HCT116 (cell line): ENCODE measurements around the gene STX1A. TPM values are rescaled to one million over a fixed set of nuclear protein-coding genes. Genes with fewer than 3 reads are reported as not detected.

Source experiments
- ATAC-seq: fragments of 200-7000 bp; cut with Tn5 transposase; 2 replicates; pipeline ENCODE4 v1.9.1; 2020; ENCODE audit warnings: mild to moderate bottlenecking, moderate library complexity
- BruUV-seq: library from RNA; stranded (reverse); fragments of 400-500 nt; replicated peaks from 2 replicates; lab custom pipeline; 2021; lab: Mats Ljungman, UMichigan
- CTCF ChIA-PET: fragments of 300-600 bp; sonication (Branson Sonifier 250); formaldehyde crosslinking; loops from one replicate; lab custom pipeline; 2021; ENCODE audit warnings: antibody characterized with exemption; lab: Charles Lee
- POLR2A ChIA-PET: fragments of 300-600, 350-600 bp; sonication (Branson Sonifier 250); formaldehyde crosslinking; loops from one replicate; lab custom pipeline; 2021; ENCODE audit warnings: antibody characterized with exemption; lab: Charles Lee
- RAD21 ChIA-PET, 2 experiments: fragments of 300-600 bp; sonication (Branson Sonifier 250); formaldehyde crosslinking; loops; one replicate each; lab custom pipeline; 2023; ENCODE audit warnings: low total read pairs in 2 of 2; ENCODE audit not compliant: uncharacterized antibody in 2 of 2, unreplicated experiment in 2 of 2, low non-redundant PET in 1 of 2; lab: Charles Lee
- DNase-seq: peaks from one replicate; pipeline ENCODE4 v3.0.0-alpha.2; 2010; ENCODE audit warnings: low read depth, low spot score
- H2AFZ ChIP-seq: fragments of 200-600 bp; shearing (Covaris generic), sonication (generic); 2 replicates; pipeline ENCODE4 v1.6.1; 2017; ENCODE audit warnings: low read depth, mixed run types, mixed read lengths, antibody characterized with exemption, low read length; ENCODE audit not compliant: poor library complexity, severe bottlenecking
- H3K27ac ChIP-seq: 2 replicates; pipeline ENCODE4 v1.5.1; 2012; ENCODE audit warnings: low read depth, low read length
- H3K27me3 ChIP-seq: fragments of 200-600 bp; sonication (generic); 2 replicates; pipeline ENCODE4 v1.6.1; 2016; ENCODE audit warnings: mixed run types, low read length, mixed read lengths; ENCODE audit not compliant: insufficient read depth
- H3K36me3 ChIP-seq, 2 experiments: fragments of 200-500 bp in 1 of 2; fragments of 200-600 bp in 1 of 2; sonication (Bioruptor generic) in 1 of 2; sonication (generic) in 1 of 2; 2 replicates each; pipeline versions ENCODE4 v1.5.1 to v1.6.1; 2014 to 2016; ENCODE audit warnings: low read length in 2 of 2, inconsistent platforms in 1 of 2, mixed read lengths in 1 of 2, mixed run types in 1 of 2; ENCODE audit not compliant: insufficient read depth in 2 of 2, control insufficient read depth in 1 of 2
- H3K4me1 ChIP-seq, 2 experiments: fragments of 200-600 bp in 1 of 2; sonication (generic) in 1 of 2; 2 replicates each; pipeline versions ENCODE4 v1.5.1 to v1.6.1; 2012 to 2017; ENCODE audit warnings: low read length in 2 of 2, inconsistent platforms in 1 of 2, mild to moderate bottlenecking in 1 of 2, mixed read lengths in 1 of 2, mixed run types in 1 of 2, moderate library complexity in 1 of 2; ENCODE audit not compliant: insufficient read depth in 2 of 2, control insufficient read depth in 1 of 2
- H3K4me2 ChIP-seq: fragments of 200-600 bp; sonication (generic); 2 replicates; pipeline ENCODE4 v1.6.1; 2017; ENCODE audit warnings: mixed run types, low read length, mixed read lengths
- H3K4me3 ChIP-seq, 2 experiments: fragments of 200-600 bp in 1 of 2; sonication (generic) in 1 of 2; replicated peaks in 1 of 2; 2 replicates each; pipeline ENCODE4 v1.5.1; 2011 to 2016; ENCODE audit warnings: low read length in 2 of 2, control low read depth in 1 of 2, low read depth in 1 of 2, mild to moderate bottlenecking in 1 of 2, mixed read lengths in 1 of 2, mixed run types in 1 of 2
- H3K79me2 ChIP-seq: fragments of 200-600 bp; sonication (generic); 2 replicates; pipeline ENCODE4 v1.6.1; 2017; ENCODE audit warnings: mild to moderate bottlenecking, mixed run types, low read length, moderate library complexity, mixed read lengths; ENCODE audit not compliant: insufficient read depth
- H3K9ac ChIP-seq: fragments of 200-600 bp; sonication (generic); 2 replicates; pipeline ENCODE4 v1.6.1; 2016; ENCODE audit warnings: low read length, mixed read lengths
- H3K9me2 ChIP-seq: fragments of 200-600 bp; sonication (generic), shearing (Covaris generic); 2 replicates; pipeline ENCODE4 v1.6.1; 2017; ENCODE audit warnings: mixed run types, mild to moderate bottlenecking, moderate library complexity; ENCODE audit not compliant: insufficient read depth
- H3K9me3 ChIP-seq, 2 experiments: fragments of 200-500 bp in 1 of 2; fragments of 200-600 bp in 1 of 2; sonication (Bioruptor generic) in 1 of 2; sonication (generic) in 1 of 2; 2 replicates each; pipeline ENCODE4 v1.6.1; 2014 to 2017; ENCODE audit warnings: low read length in 2 of 2, mixed read lengths in 2 of 2, inconsistent platforms in 1 of 2, low read depth in 1 of 2, mild to moderate bottlenecking in 1 of 2, mixed run types in 1 of 2, moderate library complexity in 1 of 2; ENCODE audit not compliant: control insufficient read depth in 1 of 2, insufficient read depth in 1 of 2
- H4K20me1 ChIP-seq: fragments of 200-600 bp; sonication (generic), shearing (Covaris generic); 2 replicates; pipeline ENCODE4 v1.6.1; 2017; ENCODE audit warnings: mixed run types, mild to moderate bottlenecking, moderate library complexity; ENCODE audit not compliant: insufficient read depth
- ATF3 ChIP-seq: IDR thresholded peaks from 2 replicates; pipeline ENCODE4 v1.6.1; 2012
- CBX3 ChIP-seq: IDR thresholded peaks from 2 replicates; pipeline ENCODE4 v1.6.1; 2012; ENCODE audit warnings: low read depth
- CTCF ChIP-seq, 3 experiments: fragments of 200-600 bp in 1 of 3; sonication (generic) in 1 of 3; IDR thresholded peaks in 2 of 3; conservative IDR thresholded peaks in 1 of 3; 2 replicates each; pipeline ENCODE4 v1.5.1; 2012 to 2017; ENCODE audit warnings: low read depth in 2 of 3, low read length in 2 of 3, antibody characterized with exemption in 1 of 3, borderline replicate concordance in 1 of 3, control low read depth in 1 of 3, mild to moderate bottlenecking in 1 of 3, mixed read lengths in 1 of 3, mixed run types in 1 of 3, moderate library complexity in 1 of 3; ENCODE audit not compliant: insufficient read depth in 1 of 3
- EGR1 ChIP-seq: IDR thresholded peaks from 2 replicates; pipeline ENCODE4 v1.6.1; 2012; ENCODE audit warnings: low read depth
- EZH2 ChIP-seq: fragments of 200-600 bp; sonication (generic); IDR thresholded peaks from 2 replicates; pipeline ENCODE4 v1.6.1; 2017; ENCODE audit warnings: antibody characterized with exemption, mixed run types
- EZH2phosphoT487 ChIP-seq: fragments of 200-600 bp; IDR thresholded peaks from 2 replicates; pipeline ENCODE4 v1.6.1; 2018; ENCODE audit warnings: antibody characterized with exemption, borderline replicate concordance
- FOSL1 ChIP-seq: IDR thresholded peaks from 2 replicates; pipeline ENCODE4 v1.6.1; 2012; ENCODE audit warnings: low read depth
- POLR2A ChIP-seq: IDR thresholded peaks from 2 replicates; pipeline ENCODE4 v1.7.0; 2011; ENCODE audit warnings: borderline replicate concordance; ENCODE audit not compliant: insufficient read depth, insufficient read length; ENCODE audit errors: extremely low read depth
- POLR2AphosphoS5 ChIP-seq: IDR thresholded peaks from 2 replicates; pipeline ENCODE4 v1.6.1; 2011; ENCODE audit warnings: mild to moderate bottlenecking, low read depth, low read length, moderate library complexity
- REST ChIP-seq: IDR thresholded peaks from 2 replicates; pipeline ENCODE4 v1.6.1; 2012; ENCODE audit warnings: low read depth
- SIN3A ChIP-seq: IDR thresholded peaks from 2 replicates; pipeline ENCODE4 v1.6.1; 2012; ENCODE audit warnings: low read depth
- SP1 ChIP-seq: IDR thresholded peaks from 2 replicates; pipeline ENCODE4 v1.6.1; 2012; ENCODE audit warnings: low read depth
- SRF ChIP-seq: IDR thresholded peaks from 2 replicates; pipeline ENCODE4 v1.6.1; 2012; ENCODE audit warnings: low read depth
- TCF7L2 ChIP-seq: IDR thresholded peaks from 2 replicates; pipeline ENCODE4 v1.7.0; 2011; ENCODE audit warnings: borderline replicate concordance, inconsistent platforms; ENCODE audit not compliant: insufficient read depth, insufficient read length; ENCODE audit errors: extremely low read depth
- YY1 ChIP-seq: IDR thresholded peaks from 2 replicates; pipeline ENCODE4 v1.6.1; 2011; ENCODE audit warnings: low read length, low read depth, moderate library complexity, mild to moderate bottlenecking; ENCODE audit not compliant: insufficient replicate concordance; ENCODE audit errors: extremely low read depth
- ZBTB33 ChIP-seq: IDR thresholded peaks from 2 replicates; pipeline ENCODE4 v1.6.1; 2011; ENCODE audit warnings: mild to moderate bottlenecking, low read length, moderate library complexity; ENCODE audit not compliant: insufficient replicate concordance; ENCODE audit errors: extremely low read depth
- ZFX ChIP-seq: fragments of 450-650 bp; IDR thresholded peaks from 2 replicates; pipeline ENCODE4 v1.6.1; 2017
- intact Hi-C: fragments of 100-400 bp; cut with micrococcal nuclease; formaldehyde crosslinking; loops from 2 replicates; pipeline ENCODE4 v1.10.0; 2022
- total RNA-seq: library from RNA; stranded (reverse); gene quantifications from one replicate; pipeline ENCODE4 v1.2.1, GENCODE V29; 2021; ENCODE audit not compliant: unreplicated experiment

Gene STX1A
- total RNA-seq, 1 experiment from 2014 or later, result 39.4 TPM

- Histone ChIP-seq H3K36me3 (peaks cover 40 to 66% of the 10 kb centered on the region in 2 experiments; a peak in 3 of 4 replicates), H3K27ac (0 out of 2 replicates have a peak overlapping the region, but pooled peaks have one; percentile 22)
- BruUV-seq, result no TSS peak
These were observed 19.4 kb downstream of the STX1A start for GRCh38 chr7:73700069-73700423.

More at GRCh38 chr7:73700069-73700423, 19.4 kb downstream of the STX1A start:
- no peaks in the 10 kb centered on the region for H3K27me3 ChIP-seq
- no peak overlapping the region for H3K4me2 ChIP-seq
- TF ChIP-seq TCF7L2 (no peak), EZH2 (no peak), CTCF (IDR thresholded peaks at IDR 0.05 in 2 of 3, conservative IDR thresholded peaks at IDR 0.05 in 1 of 3; ENCODE audit: borderline replicate concordance in 1 of 3, insufficient read depth in 1 of 3, low read depth in 2 of 3, low read length in 2 of 3) (no peak), ZBTB33 (no peak), EGR1 (no peak), SIN3A (no peak), YY1 (no peak), ZFX (no peak), SRF (no peak), REST (no peak), ATF3 (no peak), SP1 (no peak), FOSL1 (no peak), EZH2phosphoT487 (no peak), POLR2AphosphoS5 (no peak), POLR2A (no peak), CBX3 (no peak)
- ChIA-PET RAD21 (no interaction called here), POLR2A (no interaction called here), CTCF (interaction anchor here (0.6 to 1.7 kb wide), 2 partner anchors 25 to 149 kb away, joined by 3 to 7 read pairs; no protein-coding TSS in a partner anchor)
- H3K4me1 ChIP-seq, result peaks cover under 1 to 25% of the 10 kb centered on the region in 2 experiments; a peak in 3 of 4 replicates
- H3K9ac ChIP-seq, result no peak overlapping the region
- ATAC-seq, result no peak
- no peaks in the 10 kb centered on the region for H3K9me2 ChIP-seq
- DNase-seq, result no peak
- H3K79me2 ChIP-seq, result no peaks in the 10 kb centered on the region; the same call in 1 of the 2 replicates
- no peak overlapping the region for H2AFZ ChIP-seq
- intact Hi-C loops, result no loop called here
- no peak overlapping the region for H3K4me3 ChIP-seq
- H4K20me1 ChIP-seq, result 0 out of 2 replicates have a peak, but pooled peaks cover 3% of the 10 kb centered on the region
- H3K9me3 ChIP-seq, result no peaks in the 10 kb centered on the region
